ENCODE measurements around the gene SCYGR6. TPM values are rescaled to one million over a fixed set of nuclear protein-coding genes. Genes with fewer than 3 reads are reported as not detected.
"Not testable (repeated sequence)": the region's sequence is repeated elsewhere in the genome, so short reads cannot be mapped to it uniquely, and the experiment has no call there.

The SCYGR6 gene
- not detected in 2 replicates for total RNA-seq (2014; rRNA removed; shearing (Covaris generic))
- not detected in 2 replicates for polyA plus RNA-seq (2015; cell fraction: cytosol; rRNA removed)
- not detected in 2 replicates for polyA plus RNA-seq (2015; cell fraction: nucleus; rRNA removed)

GRCh38 chr2:227724394-227725039 is at the start of gene SCYGR6:
SCYGR6 (minus strand) TSS chr2:227724757; CDS start chr2:227724757, 0 bp downstream.
- no peak for DNase-seq (ENCODE audit: low read depth)

- DNase-seq (ENCODE audit: low read depth), result no peak
These were observed 49.6 kb upstream of the SCYGR6 start for GRCh38 chr2:227774011-227774624.

GRCh38 chr2:227772932-227773331 is 48.4 kb upstream of the SCYGR6 start:
- DNase-seq (ENCODE audit: low read depth), result no peak

GRCh38 chr2:227772197-227772661 is 47.7 kb upstream of the SCYGR6 start:
- DNase-seq (ENCODE audit: low read depth), result no peak

GRCh38 chr2:227767830-227768229 is 43.3 kb upstream of the SCYGR6 start:
- no peak for DNase-seq (ENCODE audit: low read depth)

- peak; percentile 73 for DNase-seq (ENCODE audit: low read depth)
These were observed 41.9 kb upstream of the SCYGR6 start for GRCh38 chr2:227766373-227766883.

GRCh38 chr2:227765788-227766372 is 41.3 kb upstream of the SCYGR6 start:
- DNase-seq (ENCODE audit: low read depth), result no peak

- DNase-seq (ENCODE audit: low read depth), result no peak
These were observed 37.4 kb upstream of the SCYGR6 start for GRCh38 chr2:227761740-227762476.

GRCh38 chr2:227759411-227760118 is 35.0 kb upstream of the SCYGR6 start:
- DNase-seq (ENCODE audit: low read depth), result no peak

GRCh38 chr2:227756261-227756660 is 31.7 kb upstream of the SCYGR6 start:
- not testable (repeated sequence) for DNase-seq (ENCODE audit: low read depth)

GRCh38 chr2:227748079-227748478 is 23.5 kb upstream of the SCYGR6 start:
- DNase-seq (ENCODE audit: low read depth), result no peak

- no peak for DNase-seq (ENCODE audit: low read depth)
These were observed 21.0 kb upstream of the SCYGR6 start, which contains the start of gene SCYGR8 for GRCh38 chr2:227745594-227745993. SCYGR8 (plus strand) TSS chr2:227745894; CDS start chr2:227745894, 0 bp downstream.

- DNase-seq (ENCODE audit: low read depth), result not testable (repeated sequence)
These were observed 16.1 kb upstream of the SCYGR6 start for GRCh38 chr2:227740705-227741104.

- DNase-seq (ENCODE audit: low read depth), result no peak
These were observed 14.8 kb upstream of the SCYGR6 start for GRCh38 chr2:227739351-227739750.

- DNase-seq (ENCODE audit: low read depth), result no peak
These were observed 3.5 kb upstream of the SCYGR6 start, which contains the start of gene SCYGR7 for GRCh38 chr2:227728035-227728434. SCYGR7 (plus strand) TSS chr2:227728335; CDS start chr2:227728335, 0 bp downstream.

GRCh38 chr2:227722821-227723220 is 1.7 kb downstream of the SCYGR6 start:
- DNase-seq (ENCODE audit: low read depth), result not testable (repeated sequence)

GRCh38 chr2:227720680-227721079 is 3.9 kb downstream of the SCYGR6 start:
- DNase-seq (ENCODE audit: low read depth), result no peak

- no peak for DNase-seq (ENCODE audit: low read depth)
These were observed 4.9 kb downstream of the SCYGR6 start for GRCh38 chr2:227719641-227720040.

GRCh38 chr2:227717687-227718567 is 6.6 kb downstream of the SCYGR6 start, which contains the start of gene SLC19A3:
SLC19A3 (minus strand) TSS chr2:227718028; CDS start chr2:227702318, 15,710 bp downstream.
- DNase-seq (ENCODE audit: low read depth), result no peak

Measured in HT1080 (cell line).